ENCODE data around the gene PSENEN.

DNA sequence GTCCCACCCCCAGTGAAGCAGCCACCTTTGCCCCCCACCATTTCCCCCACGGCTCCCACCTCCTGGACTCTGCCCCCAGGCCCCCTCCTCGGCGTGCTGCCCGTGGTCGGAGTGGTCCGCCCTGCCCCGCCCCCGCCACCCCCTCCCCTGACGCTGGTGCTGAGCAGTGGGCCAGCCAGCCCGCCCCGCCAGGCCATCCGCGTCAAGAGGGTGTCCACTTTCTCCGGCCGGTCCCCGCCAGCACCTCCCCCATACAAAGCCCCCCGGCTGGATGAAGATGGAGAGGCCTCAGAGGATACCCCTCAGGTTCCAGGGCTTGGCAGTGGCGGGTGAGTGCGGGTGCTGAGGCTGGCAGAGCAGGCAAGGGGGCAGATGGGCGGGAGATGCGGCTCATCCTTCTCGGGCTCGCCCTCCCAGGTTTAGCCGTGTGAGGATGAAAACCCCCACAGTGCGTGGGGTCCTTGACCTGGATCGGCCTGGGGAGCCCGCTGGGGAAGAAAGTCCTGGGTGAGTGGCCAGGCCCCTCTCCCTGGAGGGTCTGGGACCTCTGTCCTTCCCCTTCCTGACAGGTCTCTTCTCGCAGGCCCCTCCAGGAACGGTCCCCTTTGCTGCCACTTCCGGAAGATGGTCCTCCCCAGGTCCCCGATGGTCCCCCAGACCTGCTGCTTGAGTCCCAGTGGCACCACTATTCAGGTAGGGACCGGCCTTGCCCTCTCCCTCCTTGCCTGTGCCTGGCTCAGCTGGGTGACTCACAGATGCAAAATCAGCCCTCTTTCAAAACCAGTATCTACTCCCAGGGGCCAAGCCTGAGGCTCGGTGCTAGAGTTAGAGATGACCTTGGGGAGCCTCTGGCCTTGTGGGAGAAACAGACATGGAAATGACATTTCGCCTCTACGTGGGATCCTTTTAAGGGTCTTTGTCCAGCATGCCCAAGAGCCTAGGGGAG is 12.0 kb upstream of the PSENEN start:
- TF ChIP-seq CTCF (conservative IDR thresholded peaks at IDR 0.05; ENCODE audit: low read depth, low read length) (no peak), EZH2phosphoT487 (IDR thresholded peaks at IDR 0.05; ENCODE audit: borderline replicate concordance, low read length) (no peak)
